ENCODE data around the gene KLHL24. TPM values are rescaled to one million over a fixed set of nuclear protein-coding genes. Genes with fewer than 3 reads are reported as not detected.
"Not testable (repeated sequence)": the region's sequence is repeated elsewhere in the genome, so short reads cannot be mapped to it uniquely, and the experiment has no call there.

The KLHL24 gene
- total and polyA plus RNA-seq, 11 donors = 16.5 to 275 (median 199) TPM

GRCh38 chr3:183634707-183635106 lies 716 bp upstream of the KLHL24 start:
- H3K4me3 ChIP-seq = peak overlapping the region in 10 of 12 donors; percentile 87 to 100 (median 96)
- DNase-seq = no peak
- WGBS, 4 donors = 72 to 78% (median 76%) methylated on average over 16 of the region's 16 CpGs
- no peak for TF ChIP-seq CTCF (IDR thresholded peaks at IDR 0.05)
- peaks cover 0 to 38% (median 23%) of the 10 kb centered on the region in 12 donors for H3K4me1 ChIP-seq
- H3K27me3 ChIP-seq = no peaks in the 10 kb centered on the region
- peaks cover 0 to 10% (median 0%) of the 10 kb centered on the region in 9 donors for H3K36me3 ChIP-seq
- no peak for ATAC-seq
- no peaks in the 10 kb centered on the region for H3K9me3 ChIP-seq
- H3K27ac ChIP-seq = peak overlapping the region in 11 of 12 donors; percentile 91 to 100 (median 99)
- intact Hi-C loops (cut with DNase I) = loop anchor here in 6 of 10 donors (5.0 to 10.0 kb wide), 6 partner anchors 52 to 540 kb away; partner anchors contain the start of genes YEATS2 (in 2 of the 6) and MCCC1 (in 1 of the 6)

- Histone ChIP-seq H3K36me3 (peaks cover 0 to 10% (median 0%) of the 10 kb centered on the region in 9 donors), H3K27ac (peak overlapping the region; percentile 91 to 100 (median 99)), H3K4me3 (peak overlapping the region; percentile 59 to 100 (median 96)), H3K4me1 (peaks cover 0 to 38% (median 26%) of the 10 kb centered on the region in 12 donors), H3K9me3 (no peaks in the 10 kb centered on the region), H3K27me3 (no peaks in the 10 kb centered on the region)
- no peak for TF ChIP-seq POLR2A (IDR thresholded peaks at IDR 0.05)
- no peak for TF ChIP-seq CTCF (IDR thresholded peaks at IDR 0.05)
- intact Hi-C loops (cut with DNase I) = loop anchor here in 6 of 10 donors (5.0 to 10.0 kb wide), 6 partner anchors 53 to 540 kb away; partner anchors contain the start of genes YEATS2 (in 2 of the 6) and MCCC1 (in 1 of the 6)
- WGBS, 4 donors = 1 to 3% (median 2%) methylated on average over 9 of the region's 9 CpGs
- DNase-seq (no peak), ATAC-seq (no peak)
Measured at GRCh38 chr3:183635107-183635430, 354 bp upstream of the KLHL24 start.

- H3K27me3 ChIP-seq = no peaks in the 10 kb centered on the region
- TF ChIP-seq POLR2A (IDR thresholded peaks at IDR 0.05) (peak; percentile 68 to 85), CTCF (IDR thresholded peaks at IDR 0.05) (no peak)
- peak; percentile 87 to 94 (median 90) for ATAC-seq
- no peaks in the 10 kb centered on the region for H3K9me3 ChIP-seq
- intact Hi-C loops (cut with DNase I) = loop anchor here in 6 of 10 donors (2.0 to 10.0 kb wide), 7 partner anchors 54 to 542 kb away; partner anchors contain the start of genes YEATS2 (in 2 of the 6) and MCCC1 (in 1 of the 6)
- H3K36me3 ChIP-seq = peaks cover 0 to 10% (median 0%) of the 10 kb centered on the region in 9 donors
- peak; percentile 95 to 97 (median 96) for DNase-seq
- 0% methylated on average over 43 to 84 of the region's 84 CpGs for WGBS, 4 donors
- peak overlapping the region; percentile 59 to 100 (median 96) for H3K4me3 ChIP-seq
- H3K27ac ChIP-seq = peak overlapping the region; percentile 91 to 100 (median 99)
- peaks cover 0 to 45% (median 31%) of the 10 kb centered on the region in 12 donors for H3K4me1 ChIP-seq
Measured at GRCh38 chr3:183636221-183637105, 1.0 kb downstream of the KLHL24 start.

- H3K36me3 ChIP-seq = peaks cover 0 to 10% (median 0%) of the 10 kb centered on the region in 9 donors
- H3K4me1 ChIP-seq = peaks cover 0 to 48% (median 31%) of the 10 kb centered on the region in 12 donors
- intact Hi-C loops (cut with DNase I) = loop anchor here in 6 of 10 donors (2.0 to 10.0 kb wide), 7 partner anchors 55 to 542 kb away; partner anchors contain the start of genes YEATS2 (in 2 of the 6) and MCCC1 (in 1 of the 6)
- ATAC-seq (no peak), DNase-seq (no peak)
- H3K9me3 ChIP-seq = no peaks in the 10 kb centered on the region
- TF ChIP-seq POLR2A (IDR thresholded peaks at IDR 0.05) = no peak
- TF ChIP-seq CTCF (IDR thresholded peaks at IDR 0.05) = no peak
- peak overlapping the region; percentile 91 to 100 (median 99) for H3K27ac ChIP-seq
- H3K4me3 ChIP-seq = peak overlapping the region; percentile 23 to 100 (median 96)
- 13 to 21% (median 19%) methylated on average over 6 of the region's 6 CpGs for WGBS, 4 donors
- H3K27me3 ChIP-seq = no peaks in the 10 kb centered on the region
Measured at GRCh38 chr3:183637106-183637486, 1.7 kb downstream of the KLHL24 start.

GRCh38 chr3:183637633-183638032 lies 2.2 kb downstream of the KLHL24 start:
- not testable (repeated sequence) for DNase-seq
- intact Hi-C loops (cut with DNase I) = loop anchor here in 6 of 10 donors (2.0 to 10.0 kb wide), 7 partner anchors 55 to 543 kb away; partner anchors contain the start of genes YEATS2 (in 2 of the 6) and MCCC1 (in 1 of the 6)
- H3K4me1 ChIP-seq = peaks cover 0 to 51% (median 32%) of the 10 kb centered on the region in 12 donors

More at GRCh38 chr3:183637633-183638032, 2.2 kb downstream of the KLHL24 start:
- Histone ChIP-seq H3K4me3 (peak overlapping the region in 8 of 12 donors; percentile 87 to 100 (median 93)), H3K27ac (peak overlapping the region; percentile 91 to 100 (median 99))
- not testable (repeated sequence) for H3K27me3 ChIP-seq, H3K36me3 ChIP-seq, ATAC-seq, H3K9me3 ChIP-seq
- 59 to 76% (median 61%) methylated on average over 14 of the region's 14 CpGs for WGBS, 4 donors
